Right lobe of liver (tissue), 4 donors: ENCODE results near the gene CRYBB1.
"Not testable (repeated sequence)": the region's sequence is repeated elsewhere in the genome, so short reads cannot be mapped to it uniquely, and the experiment has no call there.

Source experiments
- CTCF ChIP-seq, 4 donors: fragments of 200-600 bp in 3 of 4; fragments of 450-650 bp in 1 of 4; IDR thresholded peaks; one replicate each; pipeline versions ENCODE4 v1.5.1 to v1.8.0; 2016 to 2022; ENCODE audit warnings: antibody characterized with exemption in 4 of 4, mild to moderate bottlenecking in 2 of 4
- POLR2A ChIP-seq: fragments of 450-650 bp; IDR thresholded peaks from one replicate; pipeline ENCODE4 v1.6.1; 2017; ENCODE audit warnings: antibody characterized with exemption, mild to moderate bottlenecking
- donor health status: DM: no; HTN: no; CAD: no.
- donor health status: DM: no; HTN: no; CAD: no.
- donor health status: DM: no; HTN: yes; CAD: no.

GRCh38 chr22:26613753-26614152, 4.1 kb downstream of the CRYBB1 start:
- not testable (repeated sequence) for TF ChIP-seq CTCF (IDR thresholded peaks at IDR 0.05); POLR2A
